Stomach (tissue), 4 donors: ENCODE results near the gene FIP1L1.

Experiments used
- CTCF ChIP-seq, 7 experiments: fragments of 450-650 bp in 4 of 7; fragments of 200-600 bp in 3 of 7; sonication (generic) in 3 of 7; IDR thresholded peaks; one replicate each; pipeline ENCODE4 v1.5.1; 2016 to 2019; ENCODE audit warnings: antibody characterized with exemption in 7 of 7, control low read depth in 2 of 7, mild to moderate bottlenecking in 1 of 7
- POLR2AphosphoS5 ChIP-seq, 3 donors: sonication (generic); formaldehyde crosslinking; IDR thresholded peaks; one replicate each; pipeline ENCODE4 v1.6.1; 2016; ENCODE audit warnings: antibody characterized with exemption in 3 of 3

GRCh38 chr4:53377319-53378170 lies at the start of gene FIP1L1:
- TF ChIP-seq POLR2AphosphoS5 (IDR thresholded peaks at IDR 0.05) (peak; percentile 81 to 97 (median 91)), CTCF (IDR thresholded peaks at IDR 0.05) (peak in 1 of 7 experiments; percentile 12)
